Measurements from ENCODE around the gene CALHM4.

CALHM4 gene

DNA sequence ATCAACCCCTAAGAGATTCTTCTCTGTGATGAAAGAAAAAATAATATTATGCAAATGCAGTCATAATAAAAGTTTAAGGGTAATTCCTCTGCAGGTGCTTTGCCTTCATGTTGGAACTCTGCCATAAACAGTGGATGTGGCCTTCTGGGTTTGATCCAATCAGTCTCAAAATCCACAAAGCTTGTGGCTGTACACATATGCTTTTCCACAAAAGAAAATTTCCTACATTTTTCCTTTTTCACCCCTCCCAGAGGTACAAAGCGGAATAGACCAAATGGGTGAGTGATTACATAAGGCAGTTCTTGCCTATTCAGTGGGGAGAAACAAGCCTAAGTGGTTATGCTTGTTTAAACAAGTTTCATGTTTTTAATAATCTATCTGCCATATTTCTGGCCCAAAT is 25.4 kb upstream of the CALHM4 start:
- TF ChIP-seq CTCF (IDR thresholded peaks at IDR 0.05; ENCODE audit: low read length, missing control alignments), result no peak
- DNase-seq (ENCODE audit: low read depth), result no peak

DNA sequence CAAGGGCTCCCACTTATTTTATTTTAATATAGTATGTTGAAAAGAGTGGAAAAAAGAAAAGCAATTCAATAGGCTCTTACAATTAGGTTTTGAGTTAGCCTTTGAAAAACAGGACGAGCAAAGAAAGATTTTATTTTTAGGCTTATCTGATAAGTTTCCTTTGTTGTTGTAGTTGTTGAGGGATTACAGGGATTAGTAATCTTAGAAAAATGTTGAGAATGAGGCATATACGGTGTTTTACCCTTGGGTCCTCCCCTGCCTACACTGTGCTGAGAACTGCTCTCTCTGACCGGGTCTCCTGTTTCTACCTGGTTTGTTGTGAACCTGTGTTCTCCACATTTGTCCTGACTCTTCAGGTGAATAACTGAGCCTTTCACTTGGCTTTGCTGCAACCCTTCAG is 24.8 kb upstream of the CALHM4 start:
- TF ChIP-seq CTCF (IDR thresholded peaks at IDR 0.05; ENCODE audit: low read length, missing control alignments), result no peak
- peak; percentile 59 for DNase-seq (ENCODE audit: low read depth)

More for the DNA sequence above, 25.4 kb upstream of the CALHM4 start:
- no peak overlapping the region for H3K4me3 ChIP-seq (replicated peaks; ENCODE audit: low read depth, low read length)

GRCh38 chr6:116529466-116530290 is 23.9 kb upstream of the CALHM4 start:
- no peak for DNase-seq (ENCODE audit: low read depth)
- no peak for TF ChIP-seq CTCF (IDR thresholded peaks at IDR 0.05; ENCODE audit: low read length, missing control alignments)
- no peak overlapping the region for H3K4me3 ChIP-seq (replicated peaks; ENCODE audit: low read depth, low read length)

More for the DNA sequence above, 24.8 kb upstream of the CALHM4 start:
- H3K4me3 ChIP-seq (replicated peaks; ENCODE audit: low read depth, low read length), result no peak overlapping the region

DNA sequence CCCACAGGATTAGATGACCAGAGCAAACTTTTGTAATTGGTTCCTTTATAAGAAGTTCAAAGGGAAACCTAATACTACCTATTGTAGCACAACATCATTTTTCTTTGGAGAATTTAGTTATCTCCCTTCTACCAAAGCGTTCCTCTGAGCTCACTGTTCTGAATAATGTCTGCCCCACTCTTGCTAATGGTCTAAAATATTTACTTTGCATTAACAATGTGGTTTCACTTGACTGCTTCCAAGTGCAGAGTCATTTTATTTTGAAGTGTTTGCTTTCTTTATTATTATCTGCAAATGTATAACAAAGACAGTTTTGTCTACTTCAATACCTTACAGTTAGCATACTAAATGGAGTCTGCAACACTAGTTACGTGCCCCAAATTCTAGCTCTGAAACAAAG is 23.1 kb upstream of the CALHM4 start:
- no peak for DNase-seq (ENCODE audit: low read depth)
- no peak overlapping the region for H3K4me3 ChIP-seq (replicated peaks; ENCODE audit: low read depth, low read length)
- TF ChIP-seq CTCF (IDR thresholded peaks at IDR 0.05; ENCODE audit: low read length, missing control alignments), result no peak

- no peak overlapping the region for H3K4me3 ChIP-seq (replicated peaks; ENCODE audit: low read depth, low read length)
- peak; percentile 89 for DNase-seq (ENCODE audit: low read depth)
- TF ChIP-seq CTCF (IDR thresholded peaks at IDR 0.05; ENCODE audit: low read length, missing control alignments), result peak; percentile 82
Observed at GRCh38 chr6:116531675-116532570, 21.6 kb upstream of the CALHM4 start.

- no peak overlapping the region for H3K4me3 ChIP-seq (replicated peaks; ENCODE audit: low read depth, low read length)
- DNase-seq (ENCODE audit: low read depth), result no peak
- TF ChIP-seq CTCF (IDR thresholded peaks at IDR 0.05; ENCODE audit: low read length, missing control alignments), result peak; percentile 17
Observed at GRCh38 chr6:116533233-116533957, 20.2 kb upstream of the CALHM4 start.

All from fibroblast of pulmonary artery (primary cell).